ENCODE data around the gene RXRB. TPM values are rescaled to one million over a fixed set of nuclear protein-coding genes. Genes with fewer than 3 reads are reported as not detected.
A peak's percentile ranks its signal among the peaks of the same experiment; 100 is the strongest.

The RXRB gene
- total and polyA plus RNA-seq, 10 of the 15 experiments (the other 5 are each of a cell fraction or from before 2014, with no cell fraction given), result 0.71 to 35.0 (median 20.4) TPM

GRCh38 chr6:33161354-33162331 is 38.8 kb downstream of the RXRB start (continued):
- TF ChIP-seq ZNF592 (IDR thresholded peaks at IDR 0.05), result 0 out of 2 replicates have a peak, but pooled peaks have one; percentile 33
- TF ChIP-seq MYC (IDR thresholded peaks at IDR 0.05; ENCODE audit: insufficient read depth, insufficient read length, insufficient replicate concordance, low read length, severe bottlenecking), result no peak
- TF ChIP-seq IKZF2 (IDR thresholded peaks at IDR 0.05), result peak; percentile 15 to 47; a peak in 1 of 4 replicates
- 0 out of 2 replicates have a peak, but pooled peaks have one; percentile 40 for TF ChIP-seq NBN (IDR thresholded peaks at IDR 0.05)
- TF ChIP-seq GATAD2B (conservative IDR thresholded peaks at IDR 0.05; ENCODE audit: low read depth), result 0 out of 2 replicates have a peak, but pooled peaks have one; percentile 64
- peak; percentile 38; the same call in 1 of the 2 replicates for TF ChIP-seq SMARCA5 (IDR thresholded peaks at IDR 0.05)
- TF ChIP-seq DPF2 (IDR thresholded peaks at IDR 0.05), result peak; percentile 64; the same call in 1 of the 2 replicates
- TF ChIP-seq ELK1 (IDR thresholded peaks at IDR 0.05; ENCODE audit: low read depth, low read length), result 0 out of 2 replicates have a peak, but pooled peaks have one; percentile 33
- peak; percentile 35 to 56; a peak in 3 of 4 replicates for TF ChIP-seq BHLHE40 (IDR thresholded peaks at IDR 0.05; ENCODE audit: borderline replicate concordance in 1 of 2, low read depth in 2 of 2, low read length in 1 of 2)
- TF ChIP-seq PKNOX1 (IDR thresholded peaks at IDR 0.05), result peak; percentile 22; the same call in 1 of the 2 replicates
- no peak for TF ChIP-seq STAT1 (conservative IDR thresholded peaks at IDR 0.05)
- TF ChIP-seq LARP7 (IDR thresholded peaks at IDR 0.05), result peak; percentile 74; the same call in 1 of the 2 replicates
- peak; percentile 81 for TF ChIP-seq IKZF1 (conservative IDR thresholded peaks at IDR 0.05)
- no peak for TF ChIP-seq MTA2 (IDR thresholded peaks at IDR 0.05; ENCODE audit: low read depth)
- no peak for TF ChIP-seq CEBPZ (IDR thresholded peaks at IDR 0.05; ENCODE audit: low read depth, low read length)
- no peak for TF ChIP-seq NKRF (conservative IDR thresholded peaks at IDR 0.05)

All from GM12878 (cell line).